HG02623 (cell line): Measurements from ENCODE around the gene PCBP2.

ENCODE experiments used
- ATAC-seq: cut with Tn5 transposase; IDR thresholded peaks from one replicate; pipeline ENCODE4 v1.9.1; 2021; ENCODE audit warnings: moderate library complexity; ENCODE audit not compliant: unreplicated experiment

PCBP2 gene

GRCh38 chr12:53506881-53507602, 55.1 kb downstream of the PCBP2 start, which contains the start of gene NPFF:
TSS of gene NPFF (minus strand) at chr12:53507484. CDS start at chr12:53507474, 10 bp downstream.
- ATAC-seq: no peak

GRCh38 chr12:53507603-53507885, 55.6 kb downstream of the PCBP2 start:
- no peak for ATAC-seq

- peak; percentile 76 for ATAC-seq
Observed at GRCh38 chr12:53508534-53509170, 56.8 kb downstream of the PCBP2 start.

GRCh38 chr12:53510181-53510812, 58.4 kb downstream of the PCBP2 start:
- ATAC-seq: no peak

GRCh38 chr12:53513712-53514410, 62.0 kb downstream of the PCBP2 start:
- ATAC-seq: no peak

DNA sequence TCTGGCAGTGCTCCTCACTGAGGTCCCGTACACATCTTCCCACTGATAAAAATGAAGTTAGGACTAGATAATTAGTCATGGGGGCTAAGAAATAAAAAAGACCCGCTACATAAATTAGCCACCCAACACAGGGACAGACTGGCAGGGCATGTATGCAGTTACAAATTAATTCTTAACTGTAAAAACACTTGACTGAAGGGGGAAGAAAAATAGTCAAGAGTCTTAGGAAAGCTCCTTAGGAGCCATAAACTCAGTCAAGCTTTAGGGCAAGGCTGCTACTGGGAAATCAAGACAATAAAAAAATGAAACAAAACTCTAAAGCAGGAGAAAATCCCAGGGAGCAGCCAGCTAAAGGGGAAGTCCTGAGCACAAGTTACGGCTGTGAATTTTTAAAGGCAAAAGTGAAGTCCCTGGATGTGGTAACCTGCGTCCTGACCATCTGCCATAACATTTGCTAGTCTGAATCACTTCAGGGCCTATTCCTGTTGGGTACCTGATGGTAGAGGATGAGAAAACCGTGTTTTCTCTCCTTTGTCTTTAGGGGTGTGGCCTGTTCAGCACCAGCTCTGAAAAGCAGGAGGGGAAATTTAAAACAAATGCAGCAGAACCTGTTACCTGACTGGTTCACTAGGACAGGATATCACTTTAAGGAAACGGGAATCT, 62.9 kb downstream of the PCBP2 start:
- ATAC-seq: no peak

DNA sequence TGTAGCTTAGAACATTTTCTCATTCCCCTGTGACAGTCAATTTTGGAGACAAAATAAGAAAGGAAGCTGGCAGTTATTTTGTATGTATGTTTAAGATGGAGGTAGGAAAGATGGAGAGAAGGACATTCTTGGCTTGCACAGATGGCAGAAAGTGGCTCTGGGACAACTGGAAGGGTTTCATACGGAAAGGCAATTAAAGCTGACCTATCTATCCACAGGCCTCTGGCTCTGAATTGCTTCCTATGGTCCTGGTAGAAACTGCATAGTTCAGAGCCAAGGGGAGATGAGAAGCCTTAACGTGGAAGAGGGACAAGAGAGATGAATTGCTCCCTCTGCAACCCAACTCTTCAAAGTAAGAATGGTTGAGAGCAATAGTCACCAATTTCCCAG, 63.4 kb downstream of the PCBP2 start:
- ATAC-seq: no peak

GRCh38 chr12:53516758-53517455, 65.0 kb downstream of the PCBP2 start:
- no peak for ATAC-seq

DNA sequence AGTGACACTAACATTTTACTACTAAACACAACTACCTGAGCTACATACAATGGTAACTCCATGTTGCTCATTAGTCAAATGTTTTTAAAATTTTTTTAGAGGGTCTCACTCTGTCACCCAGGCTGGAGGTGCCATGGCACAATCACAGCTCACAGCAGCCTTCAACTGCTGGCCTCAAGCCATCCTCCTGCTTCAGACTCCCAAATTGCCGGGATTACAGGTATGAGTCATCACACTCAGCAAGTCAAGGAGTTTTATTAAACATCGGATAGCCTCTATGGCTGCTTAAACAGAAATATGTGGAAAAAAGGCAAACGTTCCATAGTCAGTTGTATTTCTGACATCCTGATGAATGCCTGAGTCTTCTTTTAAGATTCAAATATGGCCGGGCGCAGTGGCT, 66.5 kb downstream of the PCBP2 start:
- no peak for ATAC-seq

DNA sequence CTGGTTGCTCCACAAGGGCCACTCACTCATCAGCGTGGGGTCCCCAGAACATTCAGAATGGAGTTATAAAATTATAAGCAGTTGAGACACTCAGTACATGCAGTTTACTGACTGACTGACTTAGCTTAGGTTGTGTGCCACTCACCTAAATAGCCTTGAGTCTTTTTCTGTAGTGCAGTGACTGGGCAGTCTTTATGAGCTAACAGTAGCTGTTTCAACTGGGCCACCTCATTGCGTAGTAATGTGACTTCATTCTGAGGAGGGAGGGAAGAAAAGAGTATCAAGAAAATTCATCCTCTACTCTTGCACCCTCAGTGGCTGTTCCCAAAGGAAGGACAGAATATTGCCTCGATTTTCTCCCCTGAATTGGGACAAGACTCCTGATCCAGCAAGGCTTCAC, 71.2 kb downstream of the PCBP2 start:
- ATAC-seq: no peak

GRCh38 chr12:53524476-53524875, 72.6 kb downstream of the PCBP2 start:
- ATAC-seq: no peak

DNA sequence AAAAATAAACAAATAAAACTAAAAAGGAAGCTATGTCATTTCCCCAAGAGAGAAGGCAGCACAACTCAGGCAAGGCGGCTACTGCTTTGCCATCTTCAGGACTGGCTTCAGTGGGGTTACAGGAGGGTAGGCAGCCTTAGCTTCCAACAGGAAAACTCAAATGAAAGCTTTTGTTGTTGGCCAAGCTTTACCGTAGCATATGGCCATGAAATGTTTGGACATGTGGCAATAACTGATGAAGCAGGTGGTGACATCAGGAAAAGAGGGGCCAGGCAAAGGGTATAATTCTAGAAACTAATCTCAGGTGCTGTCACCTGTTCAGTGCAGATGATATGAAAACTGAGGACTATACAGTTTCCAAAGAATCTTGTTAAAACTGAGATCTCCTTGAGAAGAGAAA, 78.2 kb downstream of the PCBP2 start:
- no peak for ATAC-seq
